Ascending aorta (tissue), 2 donors: ENCODE results near the gene TBC1D1. TPM values are rescaled to one million over a fixed set of nuclear protein-coding genes. Genes with fewer than 3 reads are reported as not detected.
A peak's percentile ranks its signal among the peaks of the same experiment; 100 is the strongest.

Experiments used
- DNase-seq, 2 donors: peaks; one replicate each; pipeline ENCODE4 v3.0.0-alpha.2; 2019; ENCODE audit warnings: low spot score in 2 of 2
- H3K27ac ChIP-seq, 2 donors: fragments of 200-600 bp; sonication (generic); one replicate each; pipeline ENCODE4 v1.5.1; 2016 to 2017; ENCODE audit warnings: mild to moderate bottlenecking in 1 of 2
- H3K27me3 ChIP-seq: fragments of 200-600 bp; sonication (generic); one replicate; pipeline ENCODE4 v1.5.1; 2017
- H3K36me3 ChIP-seq, 2 donors: fragments of 200-600 bp; sonication (generic); one replicate each; pipeline ENCODE4 v1.5.1; 2016
- H3K4me1 ChIP-seq, 2 donors: fragments of 200-600 bp; sonication (generic); one replicate each; pipeline ENCODE4 v1.5.1; 2016 to 2017; ENCODE audit warnings: mild to moderate bottlenecking in 1 of 2
- H3K4me3 ChIP-seq, 2 donors: fragments of 200-600 bp; sonication (generic); one replicate each; pipeline ENCODE4 v1.5.1; 2016 to 2017; ENCODE audit warnings: mild to moderate bottlenecking in 1 of 2
- H3K9me3 ChIP-seq, 2 donors: fragments of 200-600 bp; sonication (generic); one replicate each; pipeline ENCODE4 v1.5.1; 2016
- intact Hi-C: fragments of 100-400 bp; cut with DNase I; formaldehyde crosslinking; loops from one replicate; pipeline ENCODE4 v1.15.1; 2023
- total RNA-seq: library from RNA; depleted of rRNA; stranded (reverse); fragments of >200 nt; gene quantifications from one replicate; pipeline ENCODE4 v1.1.0, GENCODE V29; 2016
- TF ChIP-seq, protein P1 (sequence below), 3 experiments: fragments of 200-600 bp in 2 of 3; fragments of 450-650 bp in 1 of 3; sonication (generic) in 2 of 3; IDR thresholded peaks; one replicate each; pipeline ENCODE4 v1.5.1; 2016 to 2019; ENCODE audit warnings: antibody characterized with exemption in 3 of 3, mild to moderate bottlenecking in 1 of 3, moderate library complexity in 1 of 3

Gene TBC1D1
- total RNA-seq, 1 donor from 2014 or later = 132 TPM

DNA sequence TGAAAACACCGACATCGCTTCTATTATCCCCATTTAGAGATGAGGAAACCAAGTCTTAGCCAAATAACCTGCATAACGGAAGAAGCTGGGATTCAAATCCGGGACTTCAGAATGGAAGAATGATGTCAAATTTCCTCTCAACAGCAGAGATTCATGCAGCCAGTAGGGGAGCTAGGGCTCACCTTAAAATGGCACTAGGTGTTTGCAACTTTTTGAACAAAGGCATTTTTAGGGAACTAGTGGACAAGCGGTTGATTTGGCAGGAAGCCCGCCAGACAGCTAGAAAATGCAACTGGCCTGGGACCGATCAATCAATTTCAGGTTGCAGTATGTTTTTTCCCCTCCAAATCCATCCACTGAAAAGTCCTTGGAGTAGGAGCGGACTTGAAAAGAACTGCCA lies 293.5 kb downstream of the TBC1D1 start:
- no peaks in the 10 kb centered on the region for H3K27me3 ChIP-seq
- no peak overlapping the region for H3K4me3 ChIP-seq
- no peaks in the 10 kb centered on the region for H3K36me3 ChIP-seq
- H3K27ac ChIP-seq = no peak overlapping the region
- no peaks in the 10 kb centered on the region for H3K9me3 ChIP-seq
- H3K4me1 ChIP-seq = peaks cover 7 to 10% of the 10 kb centered on the region in 2 donors
- intact Hi-C loops = no loop called here
- DNase-seq = no peak
- TF ChIP-seq, protein P1, sequence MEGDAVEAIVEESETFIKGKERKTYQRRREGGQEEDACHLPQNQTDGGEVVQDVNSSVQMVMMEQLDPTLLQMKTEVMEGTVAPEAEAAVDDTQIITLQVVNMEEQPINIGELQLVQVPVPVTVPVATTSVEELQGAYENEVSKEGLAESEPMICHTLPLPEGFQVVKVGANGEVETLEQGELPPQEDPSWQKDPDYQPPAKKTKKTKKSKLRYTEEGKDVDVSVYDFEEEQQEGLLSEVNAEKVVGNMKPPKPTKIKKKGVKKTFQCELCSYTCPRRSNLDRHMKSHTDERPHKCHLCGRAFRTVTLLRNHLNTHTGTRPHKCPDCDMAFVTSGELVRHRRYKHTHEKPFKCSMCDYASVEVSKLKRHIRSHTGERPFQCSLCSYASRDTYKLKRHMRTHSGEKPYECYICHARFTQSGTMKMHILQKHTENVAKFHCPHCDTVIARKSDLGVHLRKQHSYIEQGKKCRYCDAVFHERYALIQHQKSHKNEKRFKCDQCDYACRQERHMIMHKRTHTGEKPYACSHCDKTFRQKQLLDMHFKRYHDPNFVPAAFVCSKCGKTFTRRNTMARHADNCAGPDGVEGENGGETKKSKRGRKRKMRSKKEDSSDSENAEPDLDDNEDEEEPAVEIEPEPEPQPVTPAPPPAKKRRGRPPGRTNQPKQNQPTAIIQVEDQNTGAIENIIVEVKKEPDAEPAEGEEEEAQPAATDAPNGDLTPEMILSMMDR (IDR thresholded peaks at IDR 0.05) = no peak

DNA sequence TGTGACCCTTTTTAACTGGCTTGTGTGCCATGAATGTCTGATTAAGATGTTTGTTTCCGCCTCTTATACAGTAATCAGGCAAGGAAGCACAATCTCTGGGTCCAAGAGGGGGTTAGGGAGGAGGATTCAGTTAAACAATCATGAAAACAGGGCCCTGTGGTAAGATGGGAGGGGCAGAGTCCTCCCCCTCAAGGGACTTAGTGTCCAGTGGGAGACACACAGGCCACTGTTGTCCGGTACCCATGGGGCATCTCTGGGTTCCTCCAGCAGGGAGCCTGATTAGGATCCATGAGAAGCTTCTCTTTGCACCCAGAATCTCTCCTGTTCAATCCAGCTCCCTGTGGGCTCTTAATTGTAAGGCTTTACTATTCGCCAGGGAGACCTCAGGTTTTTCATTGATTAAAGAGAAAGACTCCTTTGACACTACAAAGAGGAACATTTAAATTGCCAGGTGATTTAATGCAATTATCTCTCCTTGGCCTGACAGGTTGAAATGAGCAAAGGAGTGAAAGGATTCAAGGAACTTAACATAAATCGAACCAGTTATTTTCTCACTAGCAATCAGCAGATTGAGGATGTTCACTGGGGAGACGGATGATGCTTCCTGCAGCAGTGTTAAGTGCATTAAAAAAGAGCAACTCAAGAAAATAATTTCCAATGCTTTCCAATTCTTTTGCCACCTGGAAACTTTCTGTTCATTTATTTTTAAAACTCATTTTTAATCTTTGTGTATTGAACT lies 294.7 kb downstream of the TBC1D1 start:
- intact Hi-C loops = no loop called here
- TF ChIP-seq, protein P1 (IDR thresholded peaks at IDR 0.05) = no peak
- no peak for DNase-seq
- Histone ChIP-seq H3K9me3 (no peaks in the 10 kb centered on the region), H3K27me3 (no peaks in the 10 kb centered on the region), H3K4me3 (no peak overlapping the region), H3K27ac (no peak overlapping the region), H3K4me1 (peaks cover 6 to 19% of the 10 kb centered on the region in 2 donors), H3K36me3 (no peaks in the 10 kb centered on the region)

DNA sequence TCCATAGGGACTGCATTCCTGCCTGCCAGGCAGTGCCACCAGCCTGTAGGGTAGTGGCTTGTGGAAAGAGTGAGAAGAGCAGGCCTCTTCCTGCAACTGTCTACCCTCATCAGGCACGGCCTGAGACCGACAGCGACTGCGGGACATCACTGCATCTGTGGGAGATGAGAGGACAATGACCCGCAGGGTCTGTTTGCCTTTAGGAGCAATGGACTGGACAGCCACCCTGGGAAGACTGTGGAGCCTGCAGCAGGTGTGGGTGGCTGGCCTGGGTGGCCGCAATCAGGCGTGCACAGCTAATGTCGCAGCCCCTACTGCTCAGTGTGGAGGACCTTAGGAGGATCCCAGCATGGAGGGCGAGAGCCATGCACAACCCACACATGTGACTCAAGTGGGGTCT lies 297.3 kb downstream of the TBC1D1 start:
- Histone ChIP-seq H3K4me3 (no peak overlapping the region), H3K27ac (no peak overlapping the region), H3K36me3 (no peaks in the 10 kb centered on the region), H3K27me3 (no peaks in the 10 kb centered on the region), H3K4me1 (peaks cover 14 to 32% of the 10 kb centered on the region in 2 donors), H3K9me3 (no peaks in the 10 kb centered on the region)
- intact Hi-C loops = no loop called here
- DNase-seq = peak in 1 of 2 donors; percentile 33
- TF ChIP-seq, protein P1 (IDR thresholded peaks at IDR 0.05) = no peak

DNA sequence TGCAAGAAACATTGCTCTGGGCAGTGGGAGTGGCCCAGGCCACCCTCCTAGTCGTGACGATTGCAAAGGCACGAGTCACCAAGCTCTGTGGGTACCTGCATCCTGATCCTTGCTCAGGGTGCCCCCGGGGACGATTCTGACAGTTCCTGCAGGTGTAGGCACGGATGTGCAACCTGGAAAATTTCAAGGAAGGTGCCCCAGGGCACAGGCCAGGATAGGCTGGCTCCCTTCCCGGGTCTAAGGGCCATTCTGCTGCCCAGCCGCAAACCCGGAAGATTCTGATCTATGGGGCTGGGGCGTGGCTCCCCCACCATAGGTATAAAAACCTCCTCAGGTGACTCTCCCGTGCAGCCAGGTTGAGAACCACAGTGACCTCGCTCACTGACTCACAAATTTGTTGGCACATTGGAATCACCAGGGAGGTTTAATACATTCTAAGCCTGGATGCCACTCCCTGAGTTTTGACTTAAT lies 297.8 kb downstream of the TBC1D1 start:
- intact Hi-C loops = no loop called here
- H3K27ac ChIP-seq = peak overlapping the region; percentile 81 to 83

More for the DNA sequence above, 297.8 kb downstream of the TBC1D1 start:
- H3K4me3 ChIP-seq = no peak overlapping the region
- no peak for DNase-seq
- no peaks in the 10 kb centered on the region for H3K27me3 ChIP-seq
- TF ChIP-seq, protein P1 (IDR thresholded peaks at IDR 0.05) = no peak
- H3K36me3 ChIP-seq = no peaks in the 10 kb centered on the region
- H3K9me3 ChIP-seq = no peaks in the 10 kb centered on the region
- peaks cover 14 to 34% of the 10 kb centered on the region in 2 donors for H3K4me1 ChIP-seq

Other genes starting within 250 kb of the TBC1D1 start
- 61.5 TPM for gene RELL1, start 204.7 kb upstream of the TBC1D1 start, total RNA-seq
- gene PGM2, start 64.4 kb upstream of the TBC1D1 start, total RNA-seq = 7.1 TPM
- gene PTTG2, start 69.3 kb downstream of the TBC1D1 start, total RNA-seq = not detected